GM21515 (cell line): Measurements from ENCODE around the gene FAR1.
"Not testable (repeated sequence)": the region's sequence is repeated elsewhere in the genome, so short reads cannot be mapped to it uniquely, and the experiment has no call there.

ENCODE experiments used
- ATAC-seq: cut with Tn5 transposase; IDR thresholded peaks from one replicate; pipeline ENCODE4 v1.9.1; 2021; ENCODE audit not compliant: unreplicated experiment

FAR1 gene

GRCh38 chr11:13668102-13668956 is at the start of gene FAR1:
Gene FAR1, plus strand, starts transcription at chr11:13668668. Its CDS starts 26,098 bp downstream, at chr11:13694766.
- ATAC-seq = peak; percentile 90

GRCh38 chr11:13620063-13620462 is 48.4 kb upstream of the FAR1 start:
- ATAC-seq = no peak

GRCh38 chr11:13626818-13627217 is 41.6 kb upstream of the FAR1 start:
- not testable (repeated sequence) for ATAC-seq

GRCh38 chr11:13628634-13629033 is 39.8 kb upstream of the FAR1 start:
- ATAC-seq = not testable (repeated sequence)

GRCh38 chr11:13629779-13630178 is 38.7 kb upstream of the FAR1 start:
- ATAC-seq = no peak

GRCh38 chr11:13635290-13635689 is 33.2 kb upstream of the FAR1 start:
- no peak for ATAC-seq

- ATAC-seq = no peak
These were observed 32.7 kb upstream of the FAR1 start for GRCh38 chr11:13635804-13636203.

GRCh38 chr11:13637125-13638069 is 31.1 kb upstream of the FAR1 start:
- ATAC-seq = no peak

GRCh38 chr11:13638422-13638821 is 30.0 kb upstream of the FAR1 start:
- ATAC-seq = no peak

GRCh38 chr11:13644997-13645687 is 23.3 kb upstream of the FAR1 start:
- no peak for ATAC-seq

GRCh38 chr11:13647391-13647790 is 21.1 kb upstream of the FAR1 start:
- ATAC-seq = no peak

GRCh38 chr11:13649619-13650018 is 18.8 kb upstream of the FAR1 start:
- ATAC-seq = no peak

GRCh38 chr11:13651515-13651914 is 17.0 kb upstream of the FAR1 start:
- ATAC-seq = not testable (repeated sequence)

- ATAC-seq = no peak
These were observed 7.3 kb upstream of the FAR1 start for GRCh38 chr11:13661074-13661623.

GRCh38 chr11:13663631-13664071 is 4.8 kb upstream of the FAR1 start:
- no peak for ATAC-seq

- no peak for ATAC-seq
These were observed 4.1 kb upstream of the FAR1 start for GRCh38 chr11:13664351-13664750.

- no peak for ATAC-seq
These were observed 1.8 kb upstream of the FAR1 start for GRCh38 chr11:13666708-13667107.

GRCh38 chr11:13667245-13667644 is 1.2 kb upstream of the FAR1 start:
- no peak for ATAC-seq

- ATAC-seq = no peak
These were observed 720 bp upstream of the FAR1 start for GRCh38 chr11:13667795-13668101.

GRCh38 chr11:13668957-13669521 is 571 bp downstream of the FAR1 start:
- peak; percentile 9 for ATAC-seq
